Stimulated activated CD8-positive, alpha-beta memory T cell treated with anti-CD3 and anti-CD28 coated beads, Interleukin-2, amount 100 ng/mL, for 1 hour (primary cell): ENCODE data around the gene GOLM1.
"Not testable (repeated sequence)": the region's sequence is repeated elsewhere in the genome, so short reads cannot be mapped to it uniquely, and the experiment has no call there.

Source experiments
- DNase-seq, 2 donors: peaks; one replicate each; pipeline ENCODE4 v3.0.0-alpha.2; 2020; ENCODE audit warnings: low read depth in 2 of 2

Gene GOLM1

GRCh38 chr9:86082870-86083269 is 16.5 kb downstream of the GOLM1 start:
- no peak for DNase-seq

- no peak for DNase-seq
Measured at GRCh38 chr9:86079865-86080469, 19.4 kb downstream of the GOLM1 start.

GRCh38 chr9:86079421-86079831 is 19.9 kb downstream of the GOLM1 start:
- DNase-seq, result no peak

GRCh38 chr9:86078731-86079130 is 20.6 kb downstream of the GOLM1 start:
- no peak for DNase-seq

- no peak for DNase-seq
Measured at GRCh38 chr9:86077276-86077675, 22.1 kb downstream of the GOLM1 start.

GRCh38 chr9:86075132-86076109 is 23.9 kb downstream of the GOLM1 start:
- DNase-seq, result no peak

GRCh38 chr9:86073839-86074238 is 25.5 kb downstream of the GOLM1 start:
- DNase-seq, result no peak

- no peak for DNase-seq
Measured at GRCh38 chr9:86072394-86072877, 26.9 kb downstream of the GOLM1 start.

GRCh38 chr9:86069206-86069869 is 30.0 kb downstream of the GOLM1 start:
- no peak for DNase-seq

- DNase-seq, result no peak
Measured at GRCh38 chr9:86064220-86064619, 35.1 kb downstream of the GOLM1 start.

GRCh38 chr9:86062845-86063693 is 36.3 kb downstream of the GOLM1 start:
- DNase-seq, result no peak

- no peak for DNase-seq
Measured at GRCh38 chr9:86061972-86062739, 37.2 kb downstream of the GOLM1 start.

GRCh38 chr9:86057491-86057890 is 41.9 kb downstream of the GOLM1 start:
- no peak for DNase-seq

GRCh38 chr9:86054695-86055094 is 44.7 kb downstream of the GOLM1 start:
- DNase-seq, result no peak

GRCh38 chr9:86052556-86053468 is 46.5 kb downstream of the GOLM1 start:
- no peak for DNase-seq

- DNase-seq, result not testable (repeated sequence)
Measured at GRCh38 chr9:86048018-86048742, 51.2 kb downstream of the GOLM1 start.

GRCh38 chr9:86047361-86047760 is 52.0 kb downstream of the GOLM1 start:
- no peak for DNase-seq

GRCh38 chr9:86046930-86047341 is 52.4 kb downstream of the GOLM1 start:
- DNase-seq, result no peak
